Endodermal cell (in vitro differentiated cells): ENCODE results near the gene CCT6A. TPM values are rescaled to one million over a fixed set of nuclear protein-coding genes. Genes with fewer than 3 reads are reported as not detected.

ENCODE experiments used
- total RNA-seq, 2 donors: library from RNA; stranded (reverse); fragmentation: NEBNext Ultra II Directional in 1 of 2; extraction: Animal tissue kit (Norgen Biotek cat#: 25700) in 1 of 2; gene quantifications; 2 replicates in 1 of 2; 3 replicates in 1 of 2; pipeline ENCODE4 v1.2.1, GENCODE V29; 2021

The CCT6A gene
- total RNA-seq, 2 donors from 2014 or later = 225 to 230 TPM

Other genes with a start within 250 kb of the CCT6A start
- not detected for gene SEPTIN14, start 189.0 kb upstream of the CCT6A start, total RNA-seq
- gene ZNF713, start 164.3 kb upstream of the CCT6A start, total RNA-seq = 1 to 10 TPM; 7.1 to 8.0 TPM
- 10 to 100 TPM; 18.0 to 19.8 TPM for gene MRPS17, start 99.9 kb upstream of the CCT6A start, total RNA-seq
- gene NIPSNAP2, start 87.2 kb upstream of the CCT6A start, total RNA-seq = 10 to 100 TPM; 37.1 to 62.2 TPM
- 10 to 100 TPM; 29.9 to 34.6 TPM for gene PSPH, start 321 bp upstream of the CCT6A start, total RNA-seq
- gene SUMF2, start 12.5 kb downstream of the CCT6A start, total RNA-seq = 100 to 1,000 TPM; 122 to 133 TPM
- under 1 TPM; 0.46 TPM for gene PHKG1, start 41.2 kb downstream of the CCT6A start, total RNA-seq
- gene CHCHD2, start 54.7 kb downstream of the CCT6A start, total RNA-seq = 10 to 100 TPM; 44.7 to 88.8 TPM
- not detected for gene NUPR2, start 64.7 kb downstream of the CCT6A start, total RNA-seq